Ovary (tissue), 9 donors: ENCODE results near the gene MCAM. TPM values are rescaled to one million over a fixed set of nuclear protein-coding genes. Genes with fewer than 3 reads are reported as not detected.

ENCODE experiments used
- DNase-seq, 5 donors: peaks; one replicate each; pipeline ENCODE4 v3.0.0-alpha.2; 2019 to 2020
- H3K27ac ChIP-seq, 2 donors: fragments of 200-600 bp; one replicate each; pipeline versions ENCODE4 v1.5.1 to v1.8.0; 2019 to 2022
- H3K27me3 ChIP-seq: fragments of 200-600 bp; one replicate; pipeline ENCODE4 v1.8.0; 2022
- H3K36me3 ChIP-seq: fragments of 200-600 bp; sonication (generic); one replicate; pipeline ENCODE4 v1.5.1; 2019
- H3K4me1 ChIP-seq: one replicate; pipeline ENCODE4 v1.8.1; 2013; ENCODE audit warnings: mild to moderate bottlenecking, moderate library complexity; ENCODE audit not compliant: insufficient read depth
- H3K4me3 ChIP-seq: fragments of 200-600 bp; sonication (generic); one replicate; pipeline ENCODE4 v1.5.1; 2017
- H3K9me3 ChIP-seq, 2 donors: fragments of 200-600 bp in 1 of 2; sonication (generic) in 1 of 2; one replicate each; pipeline versions ENCODE4 v1.5.1 to v1.8.1; 2013 to 2019; ENCODE audit warnings: mild to moderate bottlenecking in 1 of 2, moderate library complexity in 1 of 2
- CTCF ChIP-seq, 3 donors: fragments of 450-650 bp in 2 of 3; fragments of 200-600 bp in 1 of 3; IDR thresholded peaks; one replicate each; pipeline versions ENCODE4 v1.5.1 to v1.8.0; 2016 to 2022; ENCODE audit warnings: antibody characterized with exemption in 3 of 3, mild to moderate bottlenecking in 1 of 3
- EP300 ChIP-seq: sonication (generic); formaldehyde crosslinking; IDR thresholded peaks from one replicate; pipeline ENCODE4 v1.6.1; 2017; ENCODE audit warnings: antibody characterized with exemption
- POLR2A ChIP-seq: fragments of 450-650 bp; IDR thresholded peaks from one replicate; pipeline ENCODE4 v1.6.1; 2017; ENCODE audit warnings: antibody characterized with exemption, mild to moderate bottlenecking, moderate library complexity
- WGBS, 3 donors: extraction: QIAGEN DNeasy Blood & Tissue Kit in 1 of 3; methylation state at CpG; one replicate each; pipeline versions ENCODE4 v1.1.5 to v1.1.7; 2013 to 2017; 5-methylcytosine and 5-hydroxymethylcytosine counted together
- intact Hi-C, 4 donors: fragments of 100-400 bp; cut with DNase I; formaldehyde crosslinking; loops; one replicate each; pipeline versions ENCODE4 v1.11.0 to v1.15.1; 2022 to 2023
- polyA plus RNA-seq, 2 donors: library from polyadenylated mRNA; stranded (reverse); fragments of 200-250 nt in 1 of 2; fragments of 350-450 nt in 1 of 2; fragmentation: Illumina TruSeq in 1 of 2; extraction: RNeasy Lipid Tissue Mini Kit (QIAGEN cat#74804) in 1 of 2; gene quantifications; one replicate each; pipeline ENCODE4 v1.2.3, GENCODE V29; 2013 to 2014
- total RNA-seq, 7 donors: library from RNA; depleted of rRNA in 2 of 7; stranded (reverse); fragments of >200 nt in 2 of 7; fragmentation: NEBNext Ultra II Directional in 3 of 7; extraction: Animal tissue kit (Norgen Biotek cat#: 25700) in 3 of 7; gene quantifications; one replicate each; pipeline versions ENCODE4 v1.1.0 to v1.2.4, GENCODE V29; 2016 to 2023
- donor health status: DM: no; HTN: no; CAD: no; lungs with moderate emphysema.
- donor health status: DM: no; HTN: no; CAD: no.
- donor health status: Bipolar disorder and iron deficiency.
- donor health status: DM: yes; HTN: yes; CAD: no.
- donor health status: DM: no; HTN: no; CAD: no.
- donor health status: DM: yes; HTN: yes; CAD: no.

Gene MCAM
- total and polyA plus RNA-seq, 9 donors = 34.6 to 121 (median 56.8) TPM

- Histone ChIP-seq H3K4me3 (no peak overlapping the region), H3K9me3 (no peaks in the 10 kb centered on the region), H3K27ac (no peak overlapping the region), H3K36me3 (no peaks in the 10 kb centered on the region), H3K4me1 (no peaks in the 10 kb centered on the region), H3K27me3 (no peaks in the 10 kb centered on the region)
- TF ChIP-seq EP300 (no peak), POLR2A (no peak), CTCF (IDR thresholded peaks at IDR 0.05) (no peak)
- intact Hi-C loops = no loop called here
- DNase-seq = no peak
- WGBS, 3 donors = 92 to 96% (median 94%) methylated on average over 6 of the region's 6 CpGs
Observed at GRCh38 chr11:119273721-119274120, 43.2 kb downstream of the MCAM start.

GRCh38 chr11:119267645-119268044 is 49.3 kb downstream of the MCAM start:
- H3K27me3 ChIP-seq = no peaks in the 10 kb centered on the region
- intact Hi-C loops = loop anchor here in 1 of 4 donors (5.0 kb wide), 1 partner anchor 710 kb away; no protein-coding TSS in a partner anchor
- no peaks in the 10 kb centered on the region for H3K9me3 ChIP-seq
- TF ChIP-seq EP300 (no peak), CTCF (IDR thresholded peaks at IDR 0.05) (no peak), POLR2A (no peak)
- no peak for DNase-seq
- no peaks in the 10 kb centered on the region for H3K36me3 ChIP-seq
- no peaks in the 10 kb centered on the region for H3K4me1 ChIP-seq
- H3K27ac ChIP-seq = no peak overlapping the region
- WGBS, 3 donors = 72 to 76% (median 73%) methylated on average over 5 of the region's 5 CpGs
- no peak overlapping the region for H3K4me3 ChIP-seq

GRCh38 chr11:119266517-119267255 is 50.2 kb downstream of the MCAM start:
- no peaks in the 10 kb centered on the region for H3K27me3 ChIP-seq
- WGBS, 3 donors = 70 to 82% (median 77%) methylated on average over 7 of the region's 7 CpGs
- H3K4me1 ChIP-seq = no peaks in the 10 kb centered on the region
- H3K9me3 ChIP-seq = no peaks in the 10 kb centered on the region
- no peak for DNase-seq
- no peak overlapping the region for H3K27ac ChIP-seq
- H3K36me3 ChIP-seq = no peaks in the 10 kb centered on the region
- no peak overlapping the region for H3K4me3 ChIP-seq
- TF ChIP-seq CTCF (IDR thresholded peaks at IDR 0.05) = no peak
- TF ChIP-seq POLR2A = no peak
- no peak for TF ChIP-seq EP300
- intact Hi-C loops = loop anchor here in 1 of 4 donors (5.0 kb wide), 1 partner anchor 709 kb away; no protein-coding TSS in a partner anchor

GRCh38 chr11:119266063-119266462 is 50.9 kb downstream of the MCAM start:
- H3K27ac ChIP-seq = no peak overlapping the region
- intact Hi-C loops = loop anchor here in 1 of 4 donors (5.0 kb wide), 1 partner anchor 709 kb away; no protein-coding TSS in a partner anchor

More at GRCh38 chr11:119266063-119266462, 50.9 kb downstream of the MCAM start:
- 91 to 96% (median 96%) methylated on average over 3 of the region's 3 CpGs for WGBS, 3 donors
- Histone ChIP-seq H3K27me3 (no peaks in the 10 kb centered on the region), H3K4me3 (no peak overlapping the region), H3K36me3 (no peaks in the 10 kb centered on the region), H3K9me3 (no peaks in the 10 kb centered on the region), H3K4me1 (no peaks in the 10 kb centered on the region)
- no peak for TF ChIP-seq CTCF (IDR thresholded peaks at IDR 0.05)
- TF ChIP-seq EP300 = no peak
- no peak for DNase-seq
